ENCODE data around the gene MED27. TPM values are rescaled to one million over a fixed set of nuclear protein-coding genes. Genes with fewer than 3 reads are reported as not detected.

MED27 gene
- total and polyA plus RNA-seq, 2 experiments from 2014 or later = 17.2 to 32.1 TPM

DNA sequence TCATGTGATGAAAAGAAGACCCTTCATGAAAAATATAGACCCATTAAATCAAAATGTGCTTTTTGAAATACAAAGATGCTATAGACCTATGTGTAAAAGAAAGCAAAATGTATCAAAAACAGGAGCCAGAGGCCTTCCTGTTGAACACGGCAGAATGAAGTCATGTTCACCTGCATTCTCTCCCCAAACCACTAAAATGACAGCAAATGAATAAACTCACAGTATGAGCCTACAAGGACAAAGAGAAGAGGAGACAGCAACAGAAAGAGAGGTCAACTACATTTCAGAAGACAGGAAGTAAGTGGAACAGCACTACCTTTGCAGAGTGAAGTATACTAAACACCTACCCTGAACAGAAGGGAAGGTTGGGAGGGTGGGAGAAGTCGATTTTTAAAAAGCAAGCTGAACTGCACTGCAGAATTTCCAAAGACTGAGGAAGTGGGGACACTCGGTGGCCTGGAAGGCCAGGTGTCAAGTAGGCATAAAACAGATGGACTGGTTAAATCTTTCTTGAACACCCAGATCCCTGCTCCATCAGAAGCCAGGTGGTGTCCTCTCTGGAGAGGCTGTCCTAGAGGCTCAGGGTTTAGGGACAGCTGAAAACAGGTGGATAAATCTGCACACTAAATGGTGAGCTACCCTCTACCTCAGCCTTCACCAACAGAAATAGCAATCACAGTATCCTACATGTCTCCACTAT lies 48.9 kb downstream of the MED27 start:
- no peak for DNase-seq (ENCODE audit: low spot score)
- Histone ChIP-seq H3K79me2 (peaks cover 70% of the 10 kb centered on the region), H3K4me1 (ENCODE audit: insufficient read depth) (peaks cover 7% of the 10 kb centered on the region), H4K20me1 (ENCODE audit: insufficient read depth, poor library complexity, severe bottlenecking) (peaks cover 13% of the 10 kb centered on the region), H3K27me3 (no peaks in the 10 kb centered on the region), H3K9me3 (ENCODE audit: low read depth) (no peaks in the 10 kb centered on the region), H3K27ac (no peak overlapping the region), H3K9me2 (replicated peaks; ENCODE audit: insufficient read depth) (no peaks in the 10 kb centered on the region), H3K36me3 (replicated peaks; ENCODE audit: insufficient read depth, low read depth) (no peaks in the 10 kb centered on the region), H2AFZ (no peak overlapping the region), H3K4me3 (no peak overlapping the region), H3K4me2 (no peak overlapping the region)
- 90% methylated on average over 3 of the region's 3 CpGs for WGBS (ENCODE audit: low lambda C conversion rate, missing lambda C conversion rate)
- TF ChIP-seq EZH2phosphoT487 (IDR thresholded peaks at IDR 0.05; ENCODE audit: low read depth, severe bottlenecking, unreplicated experiment) (no peak), EZH2 (IDR thresholded peaks at IDR 0.05; ENCODE audit: borderline replicate concordance) (no peak)
- TF ChIP-seq, protein P1, sequence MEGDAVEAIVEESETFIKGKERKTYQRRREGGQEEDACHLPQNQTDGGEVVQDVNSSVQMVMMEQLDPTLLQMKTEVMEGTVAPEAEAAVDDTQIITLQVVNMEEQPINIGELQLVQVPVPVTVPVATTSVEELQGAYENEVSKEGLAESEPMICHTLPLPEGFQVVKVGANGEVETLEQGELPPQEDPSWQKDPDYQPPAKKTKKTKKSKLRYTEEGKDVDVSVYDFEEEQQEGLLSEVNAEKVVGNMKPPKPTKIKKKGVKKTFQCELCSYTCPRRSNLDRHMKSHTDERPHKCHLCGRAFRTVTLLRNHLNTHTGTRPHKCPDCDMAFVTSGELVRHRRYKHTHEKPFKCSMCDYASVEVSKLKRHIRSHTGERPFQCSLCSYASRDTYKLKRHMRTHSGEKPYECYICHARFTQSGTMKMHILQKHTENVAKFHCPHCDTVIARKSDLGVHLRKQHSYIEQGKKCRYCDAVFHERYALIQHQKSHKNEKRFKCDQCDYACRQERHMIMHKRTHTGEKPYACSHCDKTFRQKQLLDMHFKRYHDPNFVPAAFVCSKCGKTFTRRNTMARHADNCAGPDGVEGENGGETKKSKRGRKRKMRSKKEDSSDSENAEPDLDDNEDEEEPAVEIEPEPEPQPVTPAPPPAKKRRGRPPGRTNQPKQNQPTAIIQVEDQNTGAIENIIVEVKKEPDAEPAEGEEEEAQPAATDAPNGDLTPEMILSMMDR (IDR thresholded peaks at IDR 0.05; ENCODE audit: poor library complexity) = no peak

DNA sequence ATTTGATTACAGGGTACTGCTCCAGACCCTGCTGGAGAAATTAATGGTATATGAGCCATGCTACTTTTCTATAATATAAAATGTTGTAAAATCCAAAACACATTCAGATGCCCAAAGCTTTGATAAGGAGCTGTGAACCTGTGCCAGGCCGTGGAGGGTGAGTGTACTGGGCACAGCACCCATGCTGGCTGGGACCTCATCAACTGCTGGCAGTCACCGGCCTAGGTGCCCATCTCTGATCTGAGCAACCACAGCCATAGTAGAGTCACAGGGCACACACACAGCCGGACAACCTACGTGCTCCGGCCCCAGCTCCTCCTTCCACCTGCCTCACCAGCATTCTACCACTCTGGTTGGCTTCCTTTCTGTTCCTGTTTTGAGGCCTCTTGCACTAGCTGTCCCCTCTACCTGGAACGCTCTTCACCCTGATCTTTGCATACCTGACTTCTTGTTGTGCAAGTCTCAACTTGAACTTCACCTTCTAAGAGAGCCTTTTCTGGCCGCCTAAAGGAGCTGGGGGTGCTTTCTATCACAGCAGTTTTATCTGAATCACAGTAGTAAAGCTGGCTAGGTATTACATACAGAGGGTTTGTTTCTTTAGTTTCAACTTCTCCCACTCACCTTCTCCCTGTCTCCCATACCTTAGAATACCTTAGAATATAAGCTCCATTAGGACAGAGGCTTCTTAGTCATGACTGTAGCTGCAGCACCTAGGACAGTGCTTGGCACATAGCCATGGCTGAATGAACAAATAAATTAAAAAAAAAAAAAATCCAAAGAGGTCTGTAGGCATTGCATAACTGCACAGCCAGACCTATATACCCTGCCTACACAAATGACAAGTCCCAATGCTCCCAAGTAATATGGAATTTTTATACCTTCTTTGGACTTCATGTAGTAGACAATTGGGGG lies 51.7 kb downstream of the MED27 start:
- WGBS (ENCODE audit: low lambda C conversion rate, missing lambda C conversion rate) = 89% methylated on average over 7 of the region's 7 CpGs
- TF ChIP-seq EZH2phosphoT487 (IDR thresholded peaks at IDR 0.05; ENCODE audit: low read depth, severe bottlenecking, unreplicated experiment) (no peak), EZH2 (IDR thresholded peaks at IDR 0.05; ENCODE audit: borderline replicate concordance) (no peak)
- TF ChIP-seq, protein P1 (IDR thresholded peaks at IDR 0.05; ENCODE audit: poor library complexity) = no peak
- Histone ChIP-seq H3K4me1 (ENCODE audit: insufficient read depth) (peaks cover 7% of the 10 kb centered on the region), H4K20me1 (ENCODE audit: insufficient read depth, poor library complexity, severe bottlenecking) (peaks cover 19% of the 10 kb centered on the region), H3K4me2 (no peak overlapping the region), H3K4me3 (no peak overlapping the region), H3K9me2 (replicated peaks; ENCODE audit: insufficient read depth) (no peaks in the 10 kb centered on the region), H3K27me3 (no peaks in the 10 kb centered on the region), H3K9me3 (ENCODE audit: low read depth) (no peaks in the 10 kb centered on the region), H3K27ac (no peak overlapping the region), H2AFZ (no peak overlapping the region), H3K79me2 (peaks cover 68% of the 10 kb centered on the region), H3K36me3 (replicated peaks; ENCODE audit: insufficient read depth, low read depth) (no peaks in the 10 kb centered on the region)
- no peak for DNase-seq (ENCODE audit: low spot score)

DNA sequence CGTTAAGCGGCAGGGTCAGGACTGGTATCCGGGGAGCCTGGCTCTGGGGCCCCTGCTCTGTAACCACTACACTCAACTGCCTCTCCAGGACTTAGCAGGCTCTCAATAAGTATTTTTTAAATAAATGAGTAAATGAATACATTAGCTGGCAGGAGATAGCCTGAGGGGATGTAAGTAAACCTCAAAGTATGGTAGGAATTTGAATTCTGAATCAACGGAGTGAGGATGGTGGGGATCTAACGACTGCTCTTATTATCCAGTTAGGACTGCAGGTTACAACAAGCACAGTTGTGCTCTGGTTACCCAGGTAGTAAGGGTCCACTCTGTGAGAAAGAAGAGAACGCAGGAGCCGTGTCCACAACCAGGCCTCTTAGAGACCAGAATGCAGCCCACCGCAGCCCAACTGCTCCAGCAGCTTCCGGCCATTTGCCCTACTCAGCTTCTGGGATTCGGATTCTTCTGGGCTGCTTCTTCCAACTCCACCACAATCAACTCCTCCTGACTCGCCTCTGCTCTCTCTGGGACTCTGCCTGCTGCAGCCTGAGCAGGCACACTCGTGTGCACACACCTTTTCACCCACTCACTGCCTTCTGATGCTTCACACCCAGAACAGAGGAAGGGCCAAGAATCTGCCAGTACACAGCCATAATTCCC lies 52.6 kb downstream of the MED27 start:
- H3K4me3 ChIP-seq = no peak overlapping the region
- H3K36me3 ChIP-seq (replicated peaks; ENCODE audit: insufficient read depth, low read depth) = no peaks in the 10 kb centered on the region
- peaks cover 74% of the 10 kb centered on the region for H3K79me2 ChIP-seq
- H4K20me1 ChIP-seq (ENCODE audit: insufficient read depth, poor library complexity, severe bottlenecking) = peaks cover 19% of the 10 kb centered on the region
- TF ChIP-seq EZH2 (IDR thresholded peaks at IDR 0.05; ENCODE audit: borderline replicate concordance) (no peak), EZH2phosphoT487 (IDR thresholded peaks at IDR 0.05; ENCODE audit: low read depth, severe bottlenecking, unreplicated experiment) (no peak)
- TF ChIP-seq, protein P1 (IDR thresholded peaks at IDR 0.05; ENCODE audit: poor library complexity) = no peak
- H3K9me2 ChIP-seq (replicated peaks; ENCODE audit: insufficient read depth) = no peaks in the 10 kb centered on the region
- no peak overlapping the region for H2AFZ ChIP-seq
- no peaks in the 10 kb centered on the region for H3K9me3 ChIP-seq (ENCODE audit: low read depth)
- H3K27ac ChIP-seq = no peak overlapping the region
- no peaks in the 10 kb centered on the region for H3K27me3 ChIP-seq
- no peak for DNase-seq (ENCODE audit: low spot score)
- WGBS (ENCODE audit: low lambda C conversion rate, missing lambda C conversion rate) = 73% methylated on average over 12 of the region's 12 CpGs
- no peak overlapping the region for H3K4me2 ChIP-seq
- H3K4me1 ChIP-seq (ENCODE audit: insufficient read depth) = peaks cover 7% of the 10 kb centered on the region

All from hepatocyte (in vitro differentiated cells).